IMR-90 (cell line): ENCODE measurements around the gene ARL8B.

Source experiments
- CEBPB ChIP-seq: IDR thresholded peaks from 2 replicates; pipeline ENCODE4 v1.6.1; 2012; ENCODE audit warnings: low read depth, low read length, improper control_type of control experiment
- CHD1 ChIP-seq: IDR thresholded peaks from 2 replicates; pipeline ENCODE4 v1.6.1; 2012; ENCODE audit warnings: low read depth, low read length, improper control_type of control experiment
- CTCF ChIP-seq: conservative IDR thresholded peaks from 2 replicates; pipeline ENCODE4 v1.5.1; 2012; ENCODE audit warnings: mild to moderate bottlenecking, low read depth, low read length, improper control_type of control experiment
- ELK1 ChIP-seq: fragments of 150-350 bp; IDR thresholded peaks from 2 replicates; pipeline ENCODE4 v1.6.1; 2016; ENCODE audit warnings: low read depth, mild to moderate bottlenecking, low read length, moderate library complexity, borderline replicate concordance
- MAZ ChIP-seq: IDR thresholded peaks from 2 replicates; pipeline ENCODE4 v1.6.1; 2012; ENCODE audit warnings: low read depth, mild to moderate bottlenecking, low read length, improper control_type of control experiment, moderate library complexity, borderline replicate concordance
- MXI1 ChIP-seq: IDR thresholded peaks from 2 replicates; pipeline ENCODE4 v1.6.1; 2012; ENCODE audit warnings: low read depth, mild to moderate bottlenecking, low read length, moderate library complexity, borderline replicate concordance
- POLR2A ChIP-seq: IDR thresholded peaks from 2 replicates; pipeline ENCODE4 v1.6.1; 2012; ENCODE audit warnings: mild to moderate bottlenecking, low read depth, low read length
- RAD21 ChIP-seq: IDR thresholded peaks from 2 replicates; pipeline ENCODE4 v1.6.1; 2012; ENCODE audit warnings: low read length, improper control_type of control experiment
- RCOR1 ChIP-seq: IDR thresholded peaks from 2 replicates; pipeline ENCODE4 v1.6.1; 2012; ENCODE audit warnings: mild to moderate bottlenecking, low read length, improper control_type of control experiment; ENCODE audit not compliant: insufficient replicate concordance
- RFX5 ChIP-seq: IDR thresholded peaks from 2 replicates; pipeline ENCODE4 v1.8.0; 2012; ENCODE audit warnings: low read depth, mild to moderate bottlenecking, low read length, moderate library complexity
- SMC3 ChIP-seq: fragments of 150-350 bp; IDR thresholded peaks from 2 replicates; pipeline ENCODE4 v1.6.1; 2016; ENCODE audit warnings: low read depth, mild to moderate bottlenecking, antibody characterized with exemption, low read length, moderate library complexity

GRCh38 chr3:5120446-5120845 lies 1.6 kb upstream of the ARL8B start:
- TF ChIP-seq RFX5, result no peak
- no peak for TF ChIP-seq CTCF
- no peak for TF ChIP-seq SMC3
- no peak for TF ChIP-seq POLR2A
- no peak for TF ChIP-seq MXI1
- no peak for TF ChIP-seq CEBPB
- no peak for TF ChIP-seq CHD1
- TF ChIP-seq MAZ, result no peak
- no peak for TF ChIP-seq RAD21
- TF ChIP-seq RCOR1, result no peak
- no peak for TF ChIP-seq ELK1
